ENCODE measurements around the gene EGFL6.

GRCh38 chrX:13590207-13590606 is 20.8 kb downstream of the EGFL6 start:
- TF ChIP-seq CTCF (conservative IDR thresholded peaks at IDR 0.05; ENCODE audit: low read depth, low read length), result no peak
- no peak for TF ChIP-seq EZH2 (IDR thresholded peaks at IDR 0.05; ENCODE audit: low read length, unreplicated experiment)

All from PC-3 (cell line).